ENCODE results near the gene MPDU1. TPM values are rescaled to one million over a fixed set of nuclear protein-coding genes. Genes with fewer than 3 reads are reported as not detected.

The MPDU1 gene
- total and polyA plus RNA-seq, 2 of the 13 experiments (the other 11 are each of a cell fraction or from before 2014, with no cell fraction given) = 112 to 167 TPM

DNA sequence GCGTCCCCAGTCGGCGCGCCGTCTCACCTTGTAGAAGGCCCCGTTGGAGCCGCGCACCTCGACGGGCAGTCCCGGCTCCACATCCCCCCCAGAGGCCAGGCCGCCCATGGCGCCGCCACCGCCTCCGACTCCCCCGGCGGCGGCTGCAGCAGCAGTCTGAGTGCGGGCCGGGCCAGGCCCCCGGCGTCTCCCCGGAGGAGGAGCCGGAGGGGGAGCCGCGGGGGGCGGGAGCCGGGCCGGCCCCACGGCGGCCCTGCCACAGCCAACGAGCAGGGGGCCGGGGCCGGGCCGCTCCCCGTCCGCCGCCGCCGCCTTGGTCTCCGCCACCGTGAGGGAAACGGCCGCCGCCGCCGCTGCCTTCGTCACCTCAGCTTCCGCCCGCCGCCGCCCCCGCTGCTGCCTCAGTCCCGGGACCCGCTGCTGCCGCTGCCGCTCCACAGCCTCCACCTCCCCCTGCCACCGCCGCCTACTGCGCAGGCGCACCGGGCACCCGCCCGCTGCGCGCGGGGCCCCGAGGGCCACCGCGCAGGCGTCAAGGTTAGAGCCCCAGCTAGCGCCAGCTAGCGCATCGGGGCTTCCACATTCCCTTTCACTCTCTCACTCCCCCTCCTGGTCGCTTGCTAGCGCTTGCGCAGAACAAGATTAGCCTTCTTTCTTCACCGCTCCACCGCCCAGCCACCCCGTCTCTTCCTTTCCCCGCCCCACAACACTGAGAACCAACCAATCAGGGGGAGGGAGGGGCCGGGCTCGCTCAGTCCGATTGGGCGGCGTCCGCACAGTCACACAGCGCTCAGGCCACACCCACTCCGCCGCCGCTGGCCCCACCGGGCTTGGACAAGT, 31.0 kb downstream of the MPDU1 start, which contains the start of gene FXR2 (continued):
- TF ChIP-seq ZNF382 (CRISPR knock-in tag; IDR thresholded peaks at IDR 0.05; ENCODE audit: borderline replicate concordance) (no peak), NFYB (CRISPR knock-in tag; IDR thresholded peaks at IDR 0.05) (peak; percentile 86), ZBTB42 (CRISPR knock-in tag; IDR thresholded peaks at IDR 0.05) (no peak), ZNF180 (CRISPR knock-in tag; IDR thresholded peaks at IDR 0.05; ENCODE audit: borderline replicate concordance, low read depth) (no peak), ZMAT3 (CRISPR knock-in tag; conservative IDR thresholded peaks at IDR 0.05) (peak; percentile 13; the same call in 1 of the 2 replicates), JUNB (CRISPR knock-in tag; IDR thresholded peaks at IDR 0.05; ENCODE audit: borderline replicate concordance) (no peak), ZNF574 (CRISPR knock-in tag; IDR thresholded peaks at IDR 0.05) (no peak; the same call in 1 of the 2 replicates), ZMYM3 (CRISPR knock-in tag; IDR thresholded peaks at IDR 0.05) (no peak), FOXK2 (IDR thresholded peaks at IDR 0.05) (peak; percentile 42; the same call in 1 of the 2 replicates), MAFK (conservative IDR thresholded peaks at IDR 0.05 in 1 of 2, IDR thresholded peaks at IDR 0.05 in 1 of 2; ENCODE audit: low read length in 2 of 2) (no peak), NR2F1 (CRISPR knock-in tag; IDR thresholded peaks at IDR 0.05) (0 out of 4 replicates have a peak, but pooled peaks of 1 of the 2 experiments have one; percentile 23), NR2F2 (IDR thresholded peaks at IDR 0.05; ENCODE audit: borderline replicate concordance, low read depth) (no peak; the same call in 1 of the 2 replicates), CHD2 (IDR thresholded peaks at IDR 0.05; ENCODE audit: low read depth, low read length) (no peak), U2AF1 (optimal IDR thresholded peaks at IDR 0.05; ENCODE audit: low read depth, low read length) (no peak)
- TF ChIP-seq, protein P1, sequence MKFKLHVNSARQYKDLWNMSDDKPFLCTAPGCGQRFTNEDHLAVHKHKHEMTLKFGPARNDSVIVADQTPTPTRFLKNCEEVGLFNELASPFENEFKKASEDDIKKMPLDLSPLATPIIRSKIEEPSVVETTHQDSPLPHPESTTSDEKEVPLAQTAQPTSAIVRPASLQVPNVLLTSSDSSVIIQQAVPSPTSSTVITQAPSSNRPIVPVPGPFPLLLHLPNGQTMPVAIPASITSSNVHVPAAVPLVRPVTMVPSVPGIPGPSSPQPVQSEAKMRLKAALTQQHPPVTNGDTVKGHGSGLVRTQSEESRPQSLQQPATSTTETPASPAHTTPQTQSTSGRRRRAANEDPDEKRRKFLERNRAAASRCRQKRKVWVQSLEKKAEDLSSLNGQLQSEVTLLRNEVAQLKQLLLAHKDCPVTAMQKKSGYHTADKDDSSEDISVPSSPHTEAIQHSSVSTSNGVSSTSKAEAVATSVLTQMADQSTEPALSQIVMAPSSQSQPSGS (CRISPR knock-in tag; IDR thresholded peaks at IDR 0.05) = no peak
- TF ChIP-seq, protein P2, sequence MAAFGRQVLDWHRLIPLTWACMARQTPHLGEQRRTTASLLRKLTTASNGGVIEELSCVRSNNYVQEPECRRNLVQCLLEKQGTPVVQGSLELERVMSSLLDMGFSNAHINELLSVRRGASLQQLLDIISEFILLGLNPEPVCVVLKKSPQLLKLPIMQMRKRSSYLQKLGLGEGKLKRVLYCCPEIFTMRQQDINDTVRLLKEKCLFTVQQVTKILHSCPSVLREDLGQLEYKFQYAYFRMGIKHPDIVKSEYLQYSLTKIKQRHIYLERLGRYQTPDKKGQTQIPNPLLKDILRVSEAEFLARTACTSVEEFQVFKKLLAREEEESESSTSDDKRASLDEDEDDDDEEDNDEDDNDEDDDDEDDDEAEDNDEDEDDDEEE (CRISPR knock-in tag; IDR thresholded peaks at IDR 0.05) = no peak
- TF ChIP-seq, protein P3, sequence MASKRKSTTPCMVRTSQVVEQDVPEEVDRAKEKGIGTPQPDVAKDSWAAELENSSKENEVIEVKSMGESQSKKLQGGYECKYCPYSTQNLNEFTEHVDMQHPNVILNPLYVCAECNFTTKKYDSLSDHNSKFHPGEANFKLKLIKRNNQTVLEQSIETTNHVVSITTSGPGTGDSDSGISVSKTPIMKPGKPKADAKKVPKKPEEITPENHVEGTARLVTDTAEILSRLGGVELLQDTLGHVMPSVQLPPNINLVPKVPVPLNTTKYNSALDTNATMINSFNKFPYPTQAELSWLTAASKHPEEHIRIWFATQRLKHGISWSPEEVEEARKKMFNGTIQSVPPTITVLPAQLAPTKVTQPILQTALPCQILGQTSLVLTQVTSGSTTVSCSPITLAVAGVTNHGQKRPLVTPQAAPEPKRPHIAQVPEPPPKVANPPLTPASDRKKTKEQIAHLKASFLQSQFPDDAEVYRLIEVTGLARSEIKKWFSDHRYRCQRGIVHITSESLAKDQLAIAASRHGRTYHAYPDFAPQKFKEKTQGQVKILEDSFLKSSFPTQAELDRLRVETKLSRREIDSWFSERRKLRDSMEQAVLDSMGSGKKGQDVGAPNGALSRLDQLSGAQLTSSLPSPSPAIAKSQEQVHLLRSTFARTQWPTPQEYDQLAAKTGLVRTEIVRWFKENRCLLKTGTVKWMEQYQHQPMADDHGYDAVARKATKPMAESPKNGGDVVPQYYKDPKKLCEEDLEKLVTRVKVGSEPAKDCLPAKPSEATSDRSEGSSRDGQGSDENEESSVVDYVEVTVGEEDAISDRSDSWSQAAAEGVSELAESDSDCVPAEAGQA (IDR thresholded peaks at IDR 0.05; ENCODE audit: low read depth) = no peak
- TF ChIP-seq, protein P3 (CRISPR knock-in tag; IDR thresholded peaks at IDR 0.05; ENCODE audit: borderline replicate concordance) = no peak

Measured in HepG2 (cell line).